ENCODE results near the gene SIPA1L2. TPM values are rescaled to one million over a fixed set of nuclear protein-coding genes. Genes with fewer than 3 reads are reported as not detected.

SIPA1L2 gene
- polyA plus RNA-seq, 1 donor, result 40.1 TPM

GRCh38 chr1:232648316-232648715, 18.4 kb upstream of the SIPA1L2 start:
- DNase-seq, result no peak

DNA sequence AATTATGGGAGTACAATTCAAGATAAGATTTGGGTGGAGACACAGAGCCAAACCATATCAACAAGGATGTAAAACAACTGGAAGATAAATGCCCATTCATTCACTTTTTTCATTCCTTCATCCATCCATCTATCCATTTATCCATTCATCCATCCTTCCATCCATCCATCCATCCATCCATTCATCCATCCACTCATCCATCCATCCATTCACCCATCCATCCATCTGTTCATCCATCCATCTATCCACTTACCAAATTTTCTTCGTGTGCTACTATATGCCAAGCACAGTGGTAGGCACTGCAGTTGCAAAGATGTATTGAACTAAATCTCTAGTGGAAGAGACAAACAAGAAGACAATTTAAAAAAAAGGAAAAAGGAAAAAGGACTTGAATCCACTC, 14.3 kb upstream of the SIPA1L2 start:
- no peak for DNase-seq

GRCh38 chr1:232643251-232643650, 13.3 kb upstream of the SIPA1L2 start:
- DNase-seq, result no peak

DNA sequence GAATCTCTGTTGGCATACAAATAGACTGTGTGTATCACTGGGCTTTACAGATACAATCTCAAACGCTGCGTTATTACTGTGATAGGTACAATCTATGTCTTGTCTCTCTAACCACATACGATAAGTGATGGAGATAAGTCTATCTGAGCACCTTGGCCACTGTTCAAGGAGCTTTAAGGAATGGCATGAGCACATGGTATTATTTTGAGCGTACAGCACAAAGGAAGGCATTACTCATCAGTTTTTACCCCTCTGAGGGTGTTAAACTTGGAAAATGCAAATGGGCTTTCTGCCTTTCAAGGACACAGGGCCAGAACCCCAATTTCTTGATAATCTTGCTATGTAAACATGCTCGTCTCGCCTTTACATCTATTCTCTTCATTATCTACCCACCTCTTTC, 11.6 kb upstream of the SIPA1L2 start:
- no peak for DNase-seq

DNA sequence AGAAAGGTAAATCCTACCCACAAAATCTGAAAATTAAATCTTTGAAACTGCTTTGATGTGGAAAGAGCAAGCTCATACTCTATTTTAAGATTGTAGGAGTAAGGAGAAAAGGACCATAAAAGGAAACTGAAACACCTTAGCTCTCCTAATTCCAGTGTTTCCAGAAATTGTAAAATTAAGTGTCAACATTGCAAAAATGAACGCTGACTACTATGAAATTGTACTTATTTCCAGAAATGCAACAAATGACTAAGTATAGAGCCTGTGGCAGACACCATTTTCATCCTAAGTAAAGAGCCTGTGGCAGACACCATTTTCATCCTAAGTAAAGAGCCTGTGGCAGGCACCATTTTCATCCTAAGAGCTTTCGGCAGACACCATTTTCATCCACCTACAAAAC, 6.9 kb upstream of the SIPA1L2 start:
- DNase-seq, result no peak

- no peak for DNase-seq
Measured at GRCh38 chr1:232635778-232636356, 5.9 kb upstream of the SIPA1L2 start.

DNA sequence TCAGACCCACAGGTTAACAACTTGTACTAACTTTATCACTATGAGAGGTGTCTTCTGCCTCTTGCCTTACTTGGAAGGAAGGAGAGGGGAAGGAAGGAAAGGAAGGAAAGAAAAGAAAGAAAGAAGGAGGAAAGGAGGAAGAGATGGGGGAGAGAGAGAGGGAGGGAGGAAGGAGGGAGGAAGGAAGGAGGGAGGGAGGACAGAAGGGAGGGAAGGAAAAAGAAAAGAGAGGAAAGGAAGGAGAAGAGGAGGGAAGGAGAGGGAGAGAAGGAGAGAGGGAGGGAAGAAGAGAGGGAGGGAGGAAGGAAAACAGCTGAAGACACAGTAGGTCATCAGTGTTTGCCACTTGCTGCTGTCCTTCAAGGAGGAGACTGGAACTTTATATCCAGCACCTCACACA, 5.3 kb upstream of the SIPA1L2 start:
- no peak for DNase-seq

DNA sequence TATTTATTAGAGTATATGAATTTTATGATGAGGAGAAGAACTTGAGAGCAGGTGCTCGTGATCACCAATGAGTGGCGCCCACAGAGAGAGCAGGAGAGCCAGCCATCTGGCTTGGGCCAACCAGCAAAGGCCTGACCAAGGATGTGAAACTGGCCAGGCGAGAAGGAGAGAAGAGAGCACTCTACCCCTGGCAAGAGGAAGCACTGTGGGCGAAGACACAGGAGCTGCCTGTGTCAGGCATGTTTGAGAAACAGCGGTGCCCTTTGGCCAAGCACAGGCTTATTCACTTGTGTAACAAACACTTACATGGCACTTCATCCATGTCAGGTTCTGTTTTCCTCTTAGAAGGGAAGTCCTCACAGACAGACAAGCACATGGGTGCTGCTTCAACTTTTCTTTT, 4.2 kb upstream of the SIPA1L2 start:
- no peak for DNase-seq

DNA sequence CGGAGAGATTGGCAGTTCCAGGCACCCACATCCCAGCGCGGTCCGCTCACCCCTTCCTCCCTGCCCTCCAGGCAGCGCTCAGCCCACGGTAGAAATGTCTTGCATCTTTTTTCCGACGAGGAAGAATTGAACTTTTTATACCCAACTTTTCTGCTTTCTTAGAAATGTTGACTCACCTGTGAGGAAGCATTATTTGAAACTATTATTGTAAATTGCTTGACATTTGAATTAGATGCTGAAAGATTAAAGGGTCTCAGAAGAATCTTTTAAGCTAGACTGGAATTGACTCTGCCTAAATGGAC, 912 bp upstream of the SIPA1L2 start:
- no peak for DNase-seq

- no peak for DNase-seq
Measured at GRCh38 chr1:232629250-232630046, 485 bp downstream of the SIPA1L2 start.

- DNase-seq, result peak; percentile 29
Measured at GRCh38 chr1:232628335-232629249, 1.3 kb downstream of the SIPA1L2 start.

DNA sequence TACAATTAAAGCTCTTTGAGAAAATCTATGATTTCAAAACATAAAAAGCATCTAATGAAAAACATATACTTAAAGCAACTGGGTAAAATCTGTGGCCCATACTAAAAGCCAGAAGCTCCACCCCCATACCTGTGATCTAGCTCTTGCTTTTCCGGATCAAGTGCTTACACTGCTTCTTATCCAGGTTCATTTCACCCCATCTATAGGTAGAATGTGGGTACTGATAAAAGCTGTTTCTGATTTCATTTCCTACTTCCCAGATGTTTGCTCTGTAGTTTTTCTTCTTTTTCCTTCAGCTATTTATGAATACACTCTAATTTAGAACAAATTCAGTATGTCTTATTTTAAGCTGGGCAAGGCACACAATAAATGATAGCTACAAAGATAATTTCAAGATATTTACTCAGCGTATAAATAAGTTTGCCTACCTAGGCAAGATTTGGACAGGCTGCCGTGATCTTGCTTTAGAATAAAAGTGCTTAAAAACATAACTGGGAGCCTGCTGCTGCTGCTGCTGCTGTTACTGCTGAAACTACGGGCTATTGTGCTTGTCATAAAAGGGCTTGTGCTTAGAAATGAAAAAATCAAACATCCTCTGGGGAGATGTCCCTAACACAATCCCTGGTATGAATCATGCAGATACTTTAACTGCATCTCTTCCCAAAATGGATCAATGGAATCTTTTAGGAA, 2.1 kb downstream of the SIPA1L2 start:
- no peak for DNase-seq

- DNase-seq, result no peak
Measured at GRCh38 chr1:232627171-232627570, 2.8 kb downstream of the SIPA1L2 start.

DNA sequence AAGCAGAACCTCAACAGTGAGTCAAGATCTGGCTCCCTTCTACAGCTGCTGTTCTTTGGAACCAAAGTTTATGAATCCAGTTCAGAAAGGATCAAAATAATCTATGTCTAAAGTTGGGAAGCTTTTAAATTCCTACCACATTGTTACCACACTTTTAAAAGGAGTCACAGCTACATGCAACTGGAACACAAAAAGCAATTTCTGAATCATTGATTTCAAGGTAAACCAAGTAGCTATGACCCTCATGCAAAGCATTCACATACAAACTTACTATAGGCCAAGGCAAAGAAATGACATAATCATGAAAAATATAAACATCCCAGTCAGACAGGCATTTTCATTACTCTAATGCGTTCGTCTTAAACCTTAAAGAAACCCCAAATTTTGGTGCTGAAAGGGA, 3.5 kb downstream of the SIPA1L2 start:
- DNase-seq, result no peak

DNA sequence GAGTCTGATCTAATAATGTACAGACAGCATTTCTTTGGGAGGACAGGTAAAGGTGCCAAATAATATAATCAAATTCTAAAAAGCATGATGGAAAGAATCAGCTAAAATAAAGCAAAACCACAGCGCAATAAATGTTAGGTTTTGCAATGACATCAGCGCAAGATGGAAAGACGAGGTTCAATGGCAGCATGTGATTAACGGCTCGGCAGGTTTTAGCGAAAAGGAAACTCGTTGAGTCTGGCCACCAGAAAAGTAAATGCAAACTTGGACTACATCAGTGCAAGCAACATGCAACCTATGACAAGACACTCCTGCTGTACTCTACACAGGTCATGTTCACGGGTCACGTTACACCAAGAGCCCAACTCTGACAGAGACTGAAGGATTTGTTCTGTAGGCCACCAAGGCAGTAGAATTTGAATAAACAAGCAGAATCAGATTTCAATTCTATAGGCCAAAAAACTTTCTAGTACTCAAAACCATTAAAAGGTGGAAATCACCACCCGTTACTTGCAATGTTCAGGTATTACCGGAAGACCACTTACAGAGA, 4.5 kb downstream of the SIPA1L2 start:
- no peak for DNase-seq

DNA sequence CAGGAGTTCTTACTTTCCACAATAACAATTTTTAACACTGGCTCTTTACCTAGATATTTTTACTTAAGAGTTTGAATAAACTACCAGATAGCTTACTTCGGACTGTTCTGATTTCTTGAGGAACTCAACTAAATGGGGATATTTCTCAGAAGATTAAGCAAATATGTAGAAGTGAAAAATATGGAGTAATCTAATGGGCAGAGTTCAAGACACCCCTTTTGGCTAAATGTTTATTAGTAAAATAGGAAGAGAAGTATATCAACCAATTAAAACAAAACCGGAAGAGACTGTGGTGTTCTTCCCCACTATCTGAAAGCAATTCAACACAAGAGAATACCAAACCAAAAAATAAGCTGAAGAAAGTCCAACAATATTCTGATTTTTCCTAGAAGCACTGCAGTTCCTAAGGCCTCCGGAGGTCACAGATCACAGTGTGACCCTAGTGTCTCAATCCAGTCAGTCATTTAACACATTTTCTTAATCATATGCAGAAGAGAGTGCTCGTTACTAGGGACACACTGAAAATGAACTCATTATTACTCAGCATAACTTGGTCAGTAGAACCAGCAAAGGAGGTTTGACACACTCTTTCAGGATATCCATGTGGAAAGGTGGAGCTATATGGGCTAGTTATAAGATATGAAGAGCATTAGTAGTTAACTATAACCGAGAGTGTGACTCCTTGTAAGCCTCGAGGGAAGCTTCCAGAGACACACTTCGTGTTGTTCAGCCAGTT, 5.2 kb downstream of the SIPA1L2 start:
- no peak for DNase-seq

DNA sequence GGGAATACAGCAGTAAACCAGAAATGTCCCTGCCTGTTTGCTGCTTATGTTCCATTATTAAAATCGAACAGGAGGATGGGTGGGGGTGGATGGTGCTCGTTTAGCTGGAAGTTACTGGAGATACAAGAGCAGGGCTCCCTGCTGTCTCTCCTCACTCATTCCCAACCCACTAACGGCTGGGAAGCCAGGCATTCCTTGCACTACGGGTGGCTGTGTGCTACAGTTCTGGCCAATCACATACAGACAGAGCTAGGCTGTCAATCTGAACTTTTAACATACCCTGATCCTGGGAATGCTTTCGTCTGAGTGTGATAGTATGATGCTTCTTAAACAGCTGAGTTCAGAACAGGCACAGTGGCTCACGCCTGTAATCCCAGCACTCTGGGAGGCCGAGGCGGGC, 7.0 kb downstream of the SIPA1L2 start:
- no peak for DNase-seq

- DNase-seq, result no peak
Measured at GRCh38 chr1:232622378-232622777, 7.6 kb downstream of the SIPA1L2 start.

GRCh38 chr1:232621050-232621449, 8.9 kb downstream of the SIPA1L2 start:
- DNase-seq, result no peak

DNA sequence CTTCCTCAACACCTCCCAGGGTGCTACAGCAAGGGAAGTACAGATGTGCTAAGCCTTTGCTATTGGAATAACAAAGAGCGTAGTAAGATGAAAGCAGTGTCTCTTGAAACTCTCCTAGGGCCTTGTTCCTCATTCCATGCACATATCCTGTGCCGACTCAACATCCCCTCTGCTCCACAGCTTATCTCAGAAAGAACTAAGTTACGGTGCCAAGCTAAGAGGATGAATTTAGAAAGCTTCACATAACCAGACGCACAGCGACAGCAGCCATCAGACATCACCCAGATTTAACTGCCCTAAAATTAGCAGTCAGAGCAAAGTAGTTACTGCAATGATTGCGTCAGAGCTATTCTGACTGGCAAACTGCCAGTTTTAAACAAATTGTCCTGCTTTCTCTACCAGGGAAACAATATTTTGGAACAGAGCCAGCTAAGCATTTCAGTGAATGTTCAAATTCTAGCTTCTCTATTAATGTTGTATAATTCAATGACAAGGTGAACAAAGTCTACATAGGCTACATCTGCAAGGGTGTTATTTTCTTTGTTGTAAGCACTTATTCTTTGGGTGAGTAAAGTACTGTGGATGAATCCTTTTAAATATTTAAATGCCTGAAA, 9.5 kb downstream of the SIPA1L2 start:
- peak; percentile 57 for DNase-seq

GRCh38 chr1:232617237-232617636, 12.7 kb downstream of the SIPA1L2 start:
- no peak for DNase-seq
